Osteocyte (in vitro differentiated cells): ENCODE data around the gene STK26. TPM values are rescaled to one million over a fixed set of nuclear protein-coding genes. Genes with fewer than 3 reads are reported as not detected.
A peak's percentile ranks its signal among the peaks of the same experiment; 100 is the strongest.

ENCODE experiments used
- DNase-seq: peaks from one replicate; pipeline ENCODE4 v3.0.0; 2021; ENCODE audit warnings: mixed read lengths; ENCODE audit not compliant: unreplicated experiment; ENCODE audit errors: extremely low spot score
- H3K27ac Mint-ChIP-seq: one replicate; pipeline ENCODE4 v1.8.0; 2021; ENCODE audit warnings: mild to moderate bottlenecking, mixed read lengths; ENCODE audit not compliant: unreplicated experiment
- H3K27me3 Mint-ChIP-seq: one replicate; pipeline ENCODE4 v1.8.0; 2021; ENCODE audit warnings: mixed read lengths; ENCODE audit not compliant: unreplicated experiment
- H3K36me3 Mint-ChIP-seq: one replicate; pipeline ENCODE4 v1.8.0; 2021; ENCODE audit warnings: mixed read lengths; ENCODE audit not compliant: unreplicated experiment
- H3K4me1 Mint-ChIP-seq: one replicate; pipeline ENCODE4 v1.8.0; 2021; ENCODE audit warnings: mixed read lengths; ENCODE audit not compliant: unreplicated experiment
- H3K4me3 Mint-ChIP-seq: one replicate; pipeline ENCODE4 v1.8.0; 2021; ENCODE audit warnings: mild to moderate bottlenecking, moderate library complexity, mixed read lengths; ENCODE audit not compliant: unreplicated experiment
- H3K9me3 Mint-ChIP-seq: one replicate; pipeline ENCODE4 v1.8.0; 2021; ENCODE audit warnings: mixed read lengths; ENCODE audit not compliant: unreplicated experiment
- total RNA-seq: library from RNA; stranded (reverse); gene quantifications from 2 replicates; pipeline ENCODE4 v1.2.1, GENCODE V29; 2021
- TF ChIP-seq, protein P1 (sequence below): fragments of 200-600 bp; sonication (generic); IDR thresholded peaks from 2 replicates; pipeline ENCODE4 v1.5.0; 2021; ENCODE audit warnings: antibody characterized with exemption, mild to moderate bottlenecking, moderate library complexity

STK26 gene
- total RNA-seq, 1 donor from 2014 or later, result 14.2 TPM

GRCh38 chrX:132077414-132077813 is 54.3 kb downstream of the STK26 start:
- Mint-ChIP-seq H3K27ac (no peak overlapping the region), H3K27me3 (no peaks in the 10 kb centered on the region)

DNA sequence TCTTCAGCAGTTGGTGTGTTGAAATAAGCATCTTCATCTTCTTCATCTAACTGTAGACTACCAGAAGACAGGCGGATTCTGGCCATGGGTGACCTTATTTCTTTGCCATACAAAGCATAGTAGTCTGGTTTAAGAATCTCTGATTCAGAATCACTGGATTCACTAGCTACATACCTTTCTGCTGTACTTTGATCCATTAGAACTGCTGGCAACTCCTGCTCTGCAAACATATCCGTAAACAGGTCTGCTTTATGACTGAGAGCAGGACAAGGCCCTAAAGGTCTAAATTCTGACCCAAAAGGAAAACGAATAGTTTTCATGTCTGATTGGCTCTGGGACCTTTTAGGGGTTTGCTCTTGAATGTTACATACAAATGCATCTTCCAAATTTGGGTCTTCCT is 54.8 kb downstream of the STK26 start:
- Mint-ChIP-seq H3K9me3 (no peaks in the 10 kb centered on the region), H3K4me3 (no peak overlapping the region), H3K4me1 (no peaks in the 10 kb centered on the region), H3K27ac (no peak overlapping the region), H3K27me3 (no peaks in the 10 kb centered on the region), H3K36me3 (no peaks in the 10 kb centered on the region)
- no peak for DNase-seq
- TF ChIP-seq, protein P1, sequence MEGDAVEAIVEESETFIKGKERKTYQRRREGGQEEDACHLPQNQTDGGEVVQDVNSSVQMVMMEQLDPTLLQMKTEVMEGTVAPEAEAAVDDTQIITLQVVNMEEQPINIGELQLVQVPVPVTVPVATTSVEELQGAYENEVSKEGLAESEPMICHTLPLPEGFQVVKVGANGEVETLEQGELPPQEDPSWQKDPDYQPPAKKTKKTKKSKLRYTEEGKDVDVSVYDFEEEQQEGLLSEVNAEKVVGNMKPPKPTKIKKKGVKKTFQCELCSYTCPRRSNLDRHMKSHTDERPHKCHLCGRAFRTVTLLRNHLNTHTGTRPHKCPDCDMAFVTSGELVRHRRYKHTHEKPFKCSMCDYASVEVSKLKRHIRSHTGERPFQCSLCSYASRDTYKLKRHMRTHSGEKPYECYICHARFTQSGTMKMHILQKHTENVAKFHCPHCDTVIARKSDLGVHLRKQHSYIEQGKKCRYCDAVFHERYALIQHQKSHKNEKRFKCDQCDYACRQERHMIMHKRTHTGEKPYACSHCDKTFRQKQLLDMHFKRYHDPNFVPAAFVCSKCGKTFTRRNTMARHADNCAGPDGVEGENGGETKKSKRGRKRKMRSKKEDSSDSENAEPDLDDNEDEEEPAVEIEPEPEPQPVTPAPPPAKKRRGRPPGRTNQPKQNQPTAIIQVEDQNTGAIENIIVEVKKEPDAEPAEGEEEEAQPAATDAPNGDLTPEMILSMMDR, result no peak

More at GRCh38 chrX:132077414-132077813, 54.3 kb downstream of the STK26 start:
- Mint-ChIP-seq H3K4me1 (no peaks in the 10 kb centered on the region), H3K36me3 (no peaks in the 10 kb centered on the region), H3K9me3 (no peaks in the 10 kb centered on the region), H3K4me3 (no peak overlapping the region)
- DNase-seq, result no peak
- TF ChIP-seq, protein P1, result no peak

GRCh38 chrX:132085786-132086185 is 62.7 kb downstream of the STK26 start:
- TF ChIP-seq, protein P1, result no peak
- Mint-ChIP-seq H3K4me1 (peaks cover 18% of the 10 kb centered on the region), H3K27ac (no peak overlapping the region), H3K9me3 (no peaks in the 10 kb centered on the region), H3K36me3 (no peaks in the 10 kb centered on the region), H3K27me3 (no peaks in the 10 kb centered on the region), H3K4me3 (no peak overlapping the region)
- no peak for DNase-seq

GRCh38 chrX:132086672-132087071 is 63.6 kb downstream of the STK26 start:
- Mint-ChIP-seq H3K4me1 (peaks cover 18% of the 10 kb centered on the region), H3K27ac (peak overlapping the region; percentile 69), H3K9me3 (no peaks in the 10 kb centered on the region), H3K27me3 (no peaks in the 10 kb centered on the region), H3K4me3 (no peak overlapping the region), H3K36me3 (no peaks in the 10 kb centered on the region)
- TF ChIP-seq, protein P1, result no peak
- DNase-seq, result no peak

DNA sequence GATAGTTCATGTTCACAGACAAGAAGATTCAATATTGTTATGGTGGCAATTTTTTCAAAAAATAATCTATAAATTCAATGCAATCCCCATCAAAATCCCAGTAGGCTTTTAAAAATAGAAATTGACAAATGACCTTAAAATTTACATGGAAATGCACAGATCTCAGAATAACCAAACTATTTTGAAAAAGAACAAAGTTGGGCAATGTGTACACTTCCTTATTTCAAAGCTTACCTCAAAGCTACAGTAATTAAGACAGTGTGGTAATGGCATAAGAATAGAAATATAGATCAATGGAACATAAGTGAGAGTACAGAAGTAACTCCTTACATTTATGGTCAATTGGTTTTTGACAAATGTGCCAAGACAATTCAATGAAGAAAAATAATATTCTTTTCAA is 65.8 kb downstream of the STK26 start:
- DNase-seq, result no peak
- H3K36me3 Mint-ChIP-seq, result no peaks in the 10 kb centered on the region
- TF ChIP-seq, protein P1, result no peak
- H3K27ac Mint-ChIP-seq, result no peak overlapping the region
- H3K27me3 Mint-ChIP-seq, result no peaks in the 10 kb centered on the region
- H3K4me1 Mint-ChIP-seq, result peaks cover 19% of the 10 kb centered on the region
- H3K4me3 Mint-ChIP-seq, result no peak overlapping the region
- no peaks in the 10 kb centered on the region for H3K9me3 Mint-ChIP-seq
